Endothelial cell of umbilical vein (primary cell): ENCODE data around the gene ALK. TPM values are rescaled to one million over a fixed set of nuclear protein-coding genes. Genes with fewer than 3 reads are reported as not detected.

Source experiments
- BruUV-seq: library from RNA; stranded (reverse); fragments of 400-500 nt; replicated peaks from 2 replicates; lab custom pipeline; 2021; lab: Mats Ljungman, UMichigan
- CTCF ChIA-PET: fragments of 300-600, 350-600 bp; sonication (Branson Sonifier 250); formaldehyde crosslinking; loops from one replicate; lab custom pipeline; 2021; ENCODE audit warnings: antibody characterized with exemption, inconsistent platforms; lab: Charles Lee
- POLR2A ChIA-PET: fragments of 300-600, 350-600 bp; sonication (Branson Sonifier 250); formaldehyde crosslinking; loops from one replicate; lab custom pipeline; 2021; ENCODE audit warnings: antibody characterized with exemption, inconsistent platforms; lab: Charles Lee
- DNase-seq: peaks from one replicate; pipeline ENCODE4 v3.0.0-alpha.2; 2011; ENCODE audit warnings: low read depth, low spot score
- FAIRE-seq: peaks from 2 replicates; lab custom pipeline; 2011; peaks lifted over from hg19 to GRCh38; lab: Jason Lieb, UNC
- H2AFZ ChIP-seq: 2 replicates; pipeline ENCODE4 v1.6.0; 2012; ENCODE audit warnings: low read depth, low read length, control low read depth, inconsistent platforms
- H3K27ac ChIP-seq: 2 replicates; pipeline ENCODE4 v1.5.1; 2011; ENCODE audit warnings: low read depth, mild to moderate bottlenecking, control low read depth, low read length, moderate library complexity; ENCODE audit not compliant: insufficient read depth
- H3K27me3 ChIP-seq, 2 experiments: 2 replicates each; pipeline versions ENCODE4 v1.6.0 to v1.6.1; 2011; ENCODE audit warnings: low read length in 2 of 2, mixed read lengths in 1 of 2; ENCODE audit not compliant: control insufficient read depth in 2 of 2, insufficient read depth in 2 of 2
- H3K36me3 ChIP-seq, 2 experiments: 2 replicates in 1 of 2; 3 replicates in 1 of 2; pipeline ENCODE4 v1.5.1; 2011; ENCODE audit warnings: low read length in 2 of 2, mild to moderate bottlenecking in 1 of 2, moderate library complexity in 1 of 2; ENCODE audit not compliant: control insufficient read depth in 2 of 2, insufficient read depth in 2 of 2; ENCODE audit errors: extremely low read depth in 1 of 2
- H3K4me1 ChIP-seq: 3 replicates; pipeline ENCODE4 v1.5.1; 2011; ENCODE audit warnings: mild to moderate bottlenecking, low read length; ENCODE audit not compliant: control insufficient read depth, insufficient read depth; ENCODE audit errors: extremely low read depth
- H3K4me2 ChIP-seq: 2 replicates; pipeline ENCODE4 v1.6.1; 2011; ENCODE audit warnings: low read length, control low read depth, mixed read lengths; ENCODE audit not compliant: insufficient read depth
- H3K4me3 ChIP-seq, 3 experiments: fragments of 200-600 bp in 1 of 3; sonication (generic), shearing (Covaris generic) in 1 of 3; replicated peaks in 1 of 3; 2 replicates each; pipeline ENCODE4 v1.5.1; 2011 to 2016; ENCODE audit warnings: control low read depth in 3 of 3, low read length in 3 of 3, mild to moderate bottlenecking in 2 of 3, inconsistent platforms in 1 of 3, low read depth in 1 of 3, moderate library complexity in 1 of 3; ENCODE audit not compliant: insufficient read depth in 1 of 3
- H3K79me2 ChIP-seq: 2 replicates; pipeline ENCODE4 v1.6.0; 2012; ENCODE audit warnings: low read length, inconsistent platforms; ENCODE audit not compliant: control insufficient read depth, insufficient read depth
- H3K9ac ChIP-seq: replicated peaks from 2 replicates; pipeline ENCODE3; 2011; ENCODE audit warnings: low read length, control low read depth; ENCODE audit not compliant: insufficient read depth; ENCODE audit errors: extremely low read depth
- H3K9me1 ChIP-seq: replicated peaks from 3 replicates; pipeline ENCODE4 v1.6.0; 2011; ENCODE audit warnings: mild to moderate bottlenecking, low read length; ENCODE audit not compliant: control insufficient read depth, insufficient read depth; ENCODE audit errors: extremely low read depth
- H3K9me3 ChIP-seq: replicated peaks from 2 replicates; pipeline ENCODE4 v1.5.1; 2012; ENCODE audit warnings: low read length, inconsistent platforms; ENCODE audit not compliant: control insufficient read depth, insufficient read depth
- H4K20me1 ChIP-seq: replicated peaks from 2 replicates; pipeline ENCODE3; 2011; ENCODE audit warnings: mild to moderate bottlenecking, low read length; ENCODE audit not compliant: control insufficient read depth, insufficient read depth; ENCODE audit errors: extremely low read depth
- EZH2 ChIP-seq: IDR thresholded peaks from 2 replicates; pipeline ENCODE4 v1.6.1; 2012; ENCODE audit warnings: borderline replicate concordance, low read depth, mild to moderate bottlenecking, moderate library complexity, low read length, inconsistent platforms; ENCODE audit not compliant: severe bottlenecking
- FOS ChIP-seq: IDR thresholded peaks from 2 replicates; pipeline ENCODE4 v1.6.1; 2011; ENCODE audit warnings: mild to moderate bottlenecking, low read length, moderate library complexity, borderline replicate concordance; ENCODE audit not compliant: insufficient read depth
- GATA2 ChIP-seq: IDR thresholded peaks from 2 replicates; pipeline ENCODE4 v1.7.0; 2011; ENCODE audit warnings: low read depth, mild to moderate bottlenecking, moderate library complexity, mixed read lengths, low read length; ENCODE audit not compliant: insufficient read length, insufficient read depth
- JUN ChIP-seq: IDR thresholded peaks from 2 replicates; pipeline ENCODE4 v1.6.1; 2011; ENCODE audit warnings: borderline replicate concordance, low read depth; ENCODE audit not compliant: insufficient read length, insufficient read depth
- MAX ChIP-seq: IDR thresholded peaks from 2 replicates; pipeline ENCODE4 v1.6.1; 2011; ENCODE audit not compliant: insufficient read depth, insufficient read length
- MYC ChIP-seq: IDR thresholded peaks from one replicate; pipeline ENCODE4 v1.6.1; 2011; ENCODE audit warnings: mild to moderate bottlenecking, low read depth, low read length
- POLR2A ChIP-seq: IDR thresholded peaks from 2 replicates; pipeline ENCODE4 v1.6.1; 2012; ENCODE audit warnings: low read depth, mild to moderate bottlenecking, control low read depth, low read length
- POLR2AphosphoS5 ChIP-seq: IDR thresholded peaks from 2 replicates; pipeline ENCODE4 v1.6.1; 2012; ENCODE audit warnings: low read depth, mild to moderate bottlenecking, control low read depth, low read length, moderate library complexity; ENCODE audit not compliant: insufficient read depth
- dilution Hi-C: fragments of 300-500 bp; cut with MboI; formaldehyde crosslinking; loops from one replicate; pipeline ENCODE4 v1.15.0; 2019; ENCODE audit warnings: low sequenced_read_pairs; ENCODE audit not compliant: extremely low pct_ligation_motif_present
- intact Hi-C: fragments of 100-400 bp; cut with micrococcal nuclease; formaldehyde crosslinking; loops from one replicate; pipeline ENCODE4 v1.10.0; 2022
- polyA plus RNA-seq, 4 experiments: library from polyadenylated mRNA; depleted of rRNA in 3 of 4; stranded (reverse) in 3 of 4; unstranded in 1 of 4; fragments of >200 nt; gene quantifications; 2 replicates each; pipeline versions ENCODE4 v1.2.1 to v1.2.3, GENCODE V29; 2011 to 2012; ENCODE audit warnings: missing spikeins in 1 of 4
- total RNA-seq: library from RNA; stranded (reverse); gene quantifications from 2 replicates; pipeline ENCODE4 v1.2.3, GENCODE V29; 2021
- TF ChIP-seq, protein P1 (sequence below), 2 donors: IDR thresholded peaks; 1 replicate in 1 of 2; 2 replicates in 1 of 2; pipeline ENCODE4 v1.5.1; 2011; ENCODE audit warnings: low read length in 2 of 2, mild to moderate bottlenecking in 2 of 2, moderate library complexity in 2 of 2, control low read depth in 1 of 2, inconsistent platforms in 1 of 2, low read depth in 1 of 2; ENCODE audit not compliant: insufficient read depth in 1 of 2; ENCODE audit errors: extremely low read depth in 1 of 2

ALK gene
- total and polyA plus RNA-seq, 2 donors (not counting 3 experiments of a cell fraction or from before 2014, with no cell fraction given) = not detected

DNA sequence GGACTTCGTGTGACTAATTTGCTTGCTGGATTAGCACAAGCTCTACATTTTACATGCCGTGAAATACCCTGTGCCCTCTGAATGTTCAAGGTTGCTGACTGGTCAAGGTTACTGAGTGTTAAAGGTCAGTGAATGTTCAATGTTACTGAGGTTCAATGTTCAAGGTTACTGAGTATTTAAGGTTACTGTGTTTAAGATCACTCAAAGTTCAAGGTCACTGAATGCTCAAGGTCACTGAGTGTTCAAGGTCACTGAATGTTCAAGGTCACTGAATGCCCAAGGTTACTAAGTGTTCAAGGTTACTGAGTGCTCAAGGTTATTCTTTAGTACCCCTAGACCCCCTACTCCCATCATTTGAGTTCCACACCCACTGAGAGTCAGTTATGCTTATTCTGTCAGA, 528.6 kb downstream of the ALK start:
- FAIRE-seq (no peak), DNase-seq (no peak)
- Histone ChIP-seq H3K9me3 (no peaks in the 10 kb centered on the region), H3K27ac (no peak overlapping the region), H2AFZ (no peak overlapping the region), H3K79me2 (no peaks in the 10 kb centered on the region), H3K4me2 (no peak overlapping the region), H3K9ac (no peak overlapping the region), H3K9me1 (no peaks in the 10 kb centered on the region), H3K27me3 (no peaks in the 10 kb centered on the region), H3K4me3 (no peak overlapping the region), H3K4me1 (no peaks in the 10 kb centered on the region), H3K36me3 (no peaks in the 10 kb centered on the region), H4K20me1 (no peaks in the 10 kb centered on the region)
- TF ChIP-seq MAX = no peak
- TF ChIP-seq, protein P1, sequence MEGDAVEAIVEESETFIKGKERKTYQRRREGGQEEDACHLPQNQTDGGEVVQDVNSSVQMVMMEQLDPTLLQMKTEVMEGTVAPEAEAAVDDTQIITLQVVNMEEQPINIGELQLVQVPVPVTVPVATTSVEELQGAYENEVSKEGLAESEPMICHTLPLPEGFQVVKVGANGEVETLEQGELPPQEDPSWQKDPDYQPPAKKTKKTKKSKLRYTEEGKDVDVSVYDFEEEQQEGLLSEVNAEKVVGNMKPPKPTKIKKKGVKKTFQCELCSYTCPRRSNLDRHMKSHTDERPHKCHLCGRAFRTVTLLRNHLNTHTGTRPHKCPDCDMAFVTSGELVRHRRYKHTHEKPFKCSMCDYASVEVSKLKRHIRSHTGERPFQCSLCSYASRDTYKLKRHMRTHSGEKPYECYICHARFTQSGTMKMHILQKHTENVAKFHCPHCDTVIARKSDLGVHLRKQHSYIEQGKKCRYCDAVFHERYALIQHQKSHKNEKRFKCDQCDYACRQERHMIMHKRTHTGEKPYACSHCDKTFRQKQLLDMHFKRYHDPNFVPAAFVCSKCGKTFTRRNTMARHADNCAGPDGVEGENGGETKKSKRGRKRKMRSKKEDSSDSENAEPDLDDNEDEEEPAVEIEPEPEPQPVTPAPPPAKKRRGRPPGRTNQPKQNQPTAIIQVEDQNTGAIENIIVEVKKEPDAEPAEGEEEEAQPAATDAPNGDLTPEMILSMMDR (IDR thresholded peaks at IDR 0.05; ENCODE audit: extremely low read depth in 1 of 2, insufficient read depth in 1 of 2, low read depth in 1 of 2, low read length in 2 of 2) = no peak
- no peak for TF ChIP-seq POLR2AphosphoS5
- no peak for TF ChIP-seq MYC
- TF ChIP-seq FOS = no peak
- intact Hi-C loops (no loop called here), dilution Hi-C loops (no loop called here)
- BruUV-seq = no TSS peak
- ChIA-PET CTCF (no interaction called here), POLR2A (no interaction called here)

DNA sequence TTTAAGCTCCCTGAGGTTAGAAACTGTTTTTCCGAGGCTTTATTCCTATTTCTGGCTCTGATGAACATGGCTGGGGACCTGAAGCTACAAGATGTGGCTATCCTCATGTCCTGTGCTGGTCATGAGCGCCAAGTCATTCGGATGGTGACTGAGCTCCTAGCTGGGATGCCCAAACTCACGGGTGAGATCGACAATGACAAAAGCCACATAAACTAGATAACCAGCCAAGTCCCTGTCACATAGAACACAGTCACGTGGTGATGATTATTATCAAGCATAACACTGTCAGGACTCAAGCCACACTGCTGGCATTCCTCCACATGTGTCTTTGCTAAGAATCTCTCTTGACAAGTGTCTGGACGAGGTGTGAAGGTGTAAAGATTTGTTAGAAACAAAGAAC, 531.2 kb downstream of the ALK start:
- DNase-seq = no peak
- H2AFZ ChIP-seq = no peak overlapping the region
- no peaks in the 10 kb centered on the region for H3K36me3 ChIP-seq
- H3K9me3 ChIP-seq = no peaks in the 10 kb centered on the region
- dilution Hi-C loops = no loop called here
- intact Hi-C loops = no loop called here
- H3K4me1 ChIP-seq = no peaks in the 10 kb centered on the region
- no peak for TF ChIP-seq POLR2AphosphoS5
- no peak for TF ChIP-seq GATA2
- TF ChIP-seq POLR2A = no peak
- TF ChIP-seq EZH2 = no peak
- no peak for TF ChIP-seq JUN
- TF ChIP-seq MAX = no peak
- TF ChIP-seq, protein P1 (IDR thresholded peaks at IDR 0.05; ENCODE audit: extremely low read depth in 1 of 2, insufficient read depth in 1 of 2, low read depth in 1 of 2, low read length in 2 of 2) = no peak
- H3K9ac ChIP-seq = no peak overlapping the region
- H4K20me1 ChIP-seq = no peaks in the 10 kb centered on the region
- H3K27ac ChIP-seq = no peak overlapping the region
- no peaks in the 10 kb centered on the region for H3K79me2 ChIP-seq
- ChIA-PET POLR2A (no interaction called here), CTCF (no interaction called here)
- BruUV-seq = no TSS peak
- H3K9me1 ChIP-seq = no peaks in the 10 kb centered on the region
- no peak overlapping the region for H3K4me2 ChIP-seq
- no peak for FAIRE-seq
- H3K27me3 ChIP-seq = no peaks in the 10 kb centered on the region
- H3K4me3 ChIP-seq = no peak overlapping the region
